ENCODE measurements around the gene RNF5.

The RNF5 gene

GRCh38 chr6:32214126-32214525 is 35.9 kb downstream of the RNF5 start:
- Histone ChIP-seq H3K4me3 (ENCODE audit: low read depth, low read length, poor library complexity, severe bottlenecking) (no peak overlapping the region), H4K20me1 (ENCODE audit: insufficient read depth, low read length) (no peaks in the 10 kb centered on the region), H3K4me1 (ENCODE audit: insufficient read depth, low read length, severe bottlenecking) (no peaks in the 10 kb centered on the region), H3K27ac (ENCODE audit: low read depth, low read length, poor library complexity, severe bottlenecking) (no peak overlapping the region), H3K36me3 (ENCODE audit: insufficient read depth, low read length) (no peaks in the 10 kb centered on the region), H3K9me3 (ENCODE audit: low read length) (no peaks in the 10 kb centered on the region), H3K27me3 (ENCODE audit: insufficient read depth, low read length) (no peaks in the 10 kb centered on the region), H3F3A (ENCODE audit: insufficient read depth, low read length) (no peaks in the 10 kb centered on the region), H2AFZ (ENCODE audit: low read length) (no peak overlapping the region), H3K79me2 (ENCODE audit: insufficient read depth, low read length) (no peaks in the 10 kb centered on the region), H3K9ac (ENCODE audit: low read length) (no peak overlapping the region), H3K4me2 (ENCODE audit: low read length) (no peak overlapping the region), H3K9me2 (ENCODE audit: low read depth, low read length) (no peaks in the 10 kb centered on the region)
- TF ChIP-seq EZH2 (IDR thresholded peaks at IDR 0.05; ENCODE audit: borderline replicate concordance, low read length), result no peak
- TF ChIP-seq, protein P1, sequence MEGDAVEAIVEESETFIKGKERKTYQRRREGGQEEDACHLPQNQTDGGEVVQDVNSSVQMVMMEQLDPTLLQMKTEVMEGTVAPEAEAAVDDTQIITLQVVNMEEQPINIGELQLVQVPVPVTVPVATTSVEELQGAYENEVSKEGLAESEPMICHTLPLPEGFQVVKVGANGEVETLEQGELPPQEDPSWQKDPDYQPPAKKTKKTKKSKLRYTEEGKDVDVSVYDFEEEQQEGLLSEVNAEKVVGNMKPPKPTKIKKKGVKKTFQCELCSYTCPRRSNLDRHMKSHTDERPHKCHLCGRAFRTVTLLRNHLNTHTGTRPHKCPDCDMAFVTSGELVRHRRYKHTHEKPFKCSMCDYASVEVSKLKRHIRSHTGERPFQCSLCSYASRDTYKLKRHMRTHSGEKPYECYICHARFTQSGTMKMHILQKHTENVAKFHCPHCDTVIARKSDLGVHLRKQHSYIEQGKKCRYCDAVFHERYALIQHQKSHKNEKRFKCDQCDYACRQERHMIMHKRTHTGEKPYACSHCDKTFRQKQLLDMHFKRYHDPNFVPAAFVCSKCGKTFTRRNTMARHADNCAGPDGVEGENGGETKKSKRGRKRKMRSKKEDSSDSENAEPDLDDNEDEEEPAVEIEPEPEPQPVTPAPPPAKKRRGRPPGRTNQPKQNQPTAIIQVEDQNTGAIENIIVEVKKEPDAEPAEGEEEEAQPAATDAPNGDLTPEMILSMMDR (IDR thresholded peaks at IDR 0.05; ENCODE audit: low read length), result no peak

GRCh38 chr6:32215617-32216016 is 37.4 kb downstream of the RNF5 start:
- Histone ChIP-seq H3K79me2 (ENCODE audit: insufficient read depth, low read length) (no peaks in the 10 kb centered on the region), H3K4me1 (ENCODE audit: insufficient read depth, low read length, severe bottlenecking) (no peaks in the 10 kb centered on the region), H4K20me1 (ENCODE audit: insufficient read depth, low read length) (no peaks in the 10 kb centered on the region), H3K27ac (ENCODE audit: low read depth, low read length, poor library complexity, severe bottlenecking) (no peak overlapping the region), H3K9me2 (ENCODE audit: low read depth, low read length) (no peaks in the 10 kb centered on the region), H3K4me2 (ENCODE audit: low read length) (no peak overlapping the region), H3K9me3 (ENCODE audit: low read length) (no peaks in the 10 kb centered on the region), H2AFZ (ENCODE audit: low read length) (no peak overlapping the region), H3K9ac (ENCODE audit: low read length) (no peak overlapping the region), H3K36me3 (ENCODE audit: insufficient read depth, low read length) (no peaks in the 10 kb centered on the region), H3F3A (ENCODE audit: insufficient read depth, low read length) (no peaks in the 10 kb centered on the region), H3K4me3 (ENCODE audit: low read depth, low read length, poor library complexity, severe bottlenecking) (no peak overlapping the region), H3K27me3 (ENCODE audit: insufficient read depth, low read length) (no peaks in the 10 kb centered on the region)
- no peak for TF ChIP-seq EZH2 (IDR thresholded peaks at IDR 0.05; ENCODE audit: borderline replicate concordance, low read length)
- TF ChIP-seq, protein P1 (IDR thresholded peaks at IDR 0.05; ENCODE audit: low read length), result no peak

DNA sequence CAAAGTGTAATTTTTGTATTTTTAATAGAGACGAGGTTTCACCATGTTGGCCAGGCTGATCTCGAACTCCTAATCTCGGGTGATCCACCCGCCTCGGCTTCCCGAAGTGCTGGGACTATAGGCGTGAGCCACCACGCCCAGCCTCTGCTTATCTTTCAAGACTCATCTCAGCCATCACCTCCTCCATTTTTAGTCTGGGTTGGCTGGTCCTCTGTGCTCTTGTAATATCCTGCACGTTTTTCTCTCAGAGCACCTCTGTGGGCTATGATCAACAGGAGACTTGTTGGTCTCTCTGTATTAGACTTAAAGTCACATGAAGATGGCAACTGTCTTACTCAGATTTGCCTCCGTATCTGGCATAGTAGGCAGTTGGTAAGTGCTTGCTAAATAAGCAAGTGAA is 38.1 kb downstream of the RNF5 start:
- Histone ChIP-seq H3K4me3 (ENCODE audit: low read depth, low read length, poor library complexity, severe bottlenecking) (no peak overlapping the region), H3K9me2 (ENCODE audit: low read depth, low read length) (no peaks in the 10 kb centered on the region), H3K4me2 (ENCODE audit: low read length) (no peak overlapping the region), H3K27ac (ENCODE audit: low read depth, low read length, poor library complexity, severe bottlenecking) (no peak overlapping the region), H3K36me3 (ENCODE audit: insufficient read depth, low read length) (no peaks in the 10 kb centered on the region), H2AFZ (ENCODE audit: low read length) (no peak overlapping the region), H4K20me1 (ENCODE audit: insufficient read depth, low read length) (no peaks in the 10 kb centered on the region), H3F3A (ENCODE audit: insufficient read depth, low read length) (no peaks in the 10 kb centered on the region), H3K27me3 (ENCODE audit: insufficient read depth, low read length) (no peaks in the 10 kb centered on the region), H3K4me1 (ENCODE audit: insufficient read depth, low read length, severe bottlenecking) (no peaks in the 10 kb centered on the region), H3K9ac (ENCODE audit: low read length) (no peak overlapping the region), H3K9me3 (ENCODE audit: low read length) (no peaks in the 10 kb centered on the region), H3K79me2 (ENCODE audit: insufficient read depth, low read length) (no peaks in the 10 kb centered on the region)
- TF ChIP-seq EZH2 (IDR thresholded peaks at IDR 0.05; ENCODE audit: borderline replicate concordance, low read length), result no peak
- TF ChIP-seq, protein P1 (IDR thresholded peaks at IDR 0.05; ENCODE audit: low read length), result no peak
